ENCODE results near the gene SLC17A4.

SLC17A4 gene

DNA sequence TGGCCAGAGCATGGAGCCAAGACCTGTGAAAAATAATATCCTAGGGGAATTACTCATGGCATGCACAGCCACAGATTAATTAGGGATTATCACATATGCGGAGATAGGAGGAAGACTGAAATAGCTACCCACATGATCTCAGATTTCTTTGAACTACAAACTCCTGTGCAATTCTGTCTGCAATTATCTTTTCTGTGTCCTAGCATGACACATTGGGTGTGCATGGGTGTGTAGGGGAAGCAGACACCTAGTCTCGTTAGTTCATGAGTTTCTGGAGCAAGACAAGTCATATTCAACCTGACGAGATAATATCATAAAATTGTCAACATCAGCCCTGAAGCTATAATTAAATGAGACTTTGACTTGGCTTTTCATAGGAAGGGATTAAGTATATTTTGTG lies 3.6 kb upstream of the SLC17A4 start:
- no peak for DNase-seq (ENCODE audit: low spot score)

DNA sequence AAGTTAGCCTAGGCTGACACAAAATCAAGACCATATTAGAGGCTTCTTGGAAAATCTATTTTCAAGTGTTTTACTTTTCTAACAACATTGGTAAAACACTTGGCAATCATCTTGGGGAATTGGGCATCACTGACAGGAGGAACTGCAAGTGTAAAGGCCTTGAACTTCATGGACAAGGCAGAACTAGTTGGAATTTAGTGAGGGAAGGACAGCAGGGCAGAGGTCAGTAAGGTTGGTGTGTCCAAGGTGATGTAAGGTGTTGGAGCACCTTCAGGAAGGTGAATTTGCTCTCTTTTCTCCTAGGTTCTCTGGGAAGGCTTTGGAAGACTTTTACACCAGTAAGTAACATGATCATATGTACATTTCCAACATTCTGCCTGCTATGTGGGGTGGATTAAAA lies 1.5 kb upstream of the SLC17A4 start:
- no peak for DNase-seq (ENCODE audit: low spot score)

DNA sequence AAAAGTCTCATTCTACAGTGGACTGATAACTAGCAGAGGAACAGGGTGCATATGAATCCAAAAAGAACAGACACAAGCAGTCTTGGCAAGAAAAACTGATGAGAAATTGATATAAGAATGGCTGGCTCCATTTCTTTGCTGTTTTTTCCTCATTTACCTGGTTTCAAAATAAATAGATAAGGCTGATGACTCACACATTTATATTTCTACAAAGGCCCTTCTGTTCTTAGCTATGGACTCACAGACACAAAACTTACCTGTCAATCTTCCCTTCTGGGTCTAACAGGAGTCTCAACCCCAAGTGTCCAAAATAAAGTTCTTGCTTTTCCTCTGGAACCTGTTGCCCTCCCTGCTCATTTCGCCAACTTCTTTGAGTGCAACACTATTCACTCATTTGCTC lies 941 bp downstream of the SLC17A4 start:
- no peak for DNase-seq (ENCODE audit: low spot score)

DNA sequence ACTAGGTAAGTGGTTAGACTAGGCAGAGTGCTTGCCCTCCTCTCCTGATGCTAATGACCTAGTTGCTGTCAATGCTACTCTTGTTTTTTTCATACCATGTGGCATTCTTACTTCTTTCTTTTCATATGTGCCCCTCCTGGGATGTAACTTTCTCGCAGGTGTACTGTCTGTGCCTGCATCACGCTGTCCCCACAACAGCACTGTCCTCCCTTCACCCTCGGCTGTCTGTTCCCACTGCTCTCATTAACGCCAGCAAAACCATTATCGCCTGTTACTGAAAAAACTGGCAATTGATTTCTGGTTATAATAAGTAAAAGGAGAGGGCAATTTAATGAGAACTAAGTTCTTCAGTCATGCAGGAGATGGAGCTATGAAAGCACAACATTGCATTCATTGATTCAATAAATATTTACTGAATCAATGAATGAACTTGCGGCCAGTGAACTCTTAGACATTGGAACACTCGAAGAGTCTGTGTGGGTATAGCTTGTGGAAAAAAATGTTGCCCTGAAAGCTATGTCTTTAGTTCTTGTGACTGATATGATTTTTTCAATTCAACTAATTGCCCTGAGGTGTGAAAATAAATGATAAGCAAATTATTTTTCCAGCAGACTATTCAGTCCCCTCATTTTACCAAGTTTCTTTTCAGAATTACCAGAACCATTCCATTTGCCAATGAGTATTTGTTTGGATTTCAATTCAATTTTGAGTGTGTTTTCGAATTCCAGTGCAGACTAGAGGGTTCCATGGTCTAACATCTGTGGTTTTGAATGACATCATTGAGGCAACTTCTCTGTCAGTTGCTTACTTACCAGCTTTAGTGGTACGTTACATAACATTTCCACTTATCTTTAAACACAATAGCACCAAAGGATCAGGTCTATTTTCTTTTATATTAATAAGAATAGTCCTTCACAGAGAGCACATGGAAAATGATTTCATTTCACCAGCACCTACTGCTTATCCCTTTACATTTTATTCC lies 2.1 kb downstream of the SLC17A4 start:
- no peak for DNase-seq (ENCODE audit: low spot score)

DNA sequence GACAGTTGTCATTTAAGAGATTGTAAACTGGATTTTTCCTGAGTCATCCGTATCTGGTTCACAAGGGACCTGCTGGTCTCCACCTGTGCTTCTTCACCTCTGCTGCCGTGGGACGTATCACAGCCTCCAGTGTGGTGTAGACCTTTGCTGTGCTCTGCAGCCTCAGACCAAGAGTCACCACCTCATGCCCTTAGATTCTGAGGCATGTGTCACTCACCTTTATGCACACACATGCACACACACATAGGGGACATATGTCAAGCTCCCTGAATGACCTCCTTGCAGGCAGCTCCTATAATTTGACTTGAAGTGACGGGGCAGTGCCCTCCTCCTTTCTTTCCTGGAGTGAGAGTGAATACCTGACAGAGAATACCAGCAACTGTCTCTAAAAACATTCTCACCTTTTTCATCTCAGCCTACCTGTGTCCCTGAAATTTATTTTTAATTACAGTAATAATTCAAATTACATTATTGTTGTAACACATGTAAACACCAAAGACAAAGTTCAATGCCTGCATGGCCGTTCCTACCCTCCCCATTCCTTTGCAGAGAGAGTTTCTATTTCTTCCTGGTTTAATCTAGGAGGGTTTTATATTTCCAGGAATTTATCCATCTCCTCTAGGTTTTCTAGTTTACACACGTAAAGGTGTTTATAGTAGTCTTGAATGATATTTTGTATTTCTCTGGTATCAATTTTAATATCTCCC lies 3.5 kb downstream of the SLC17A4 start:
- DNase-seq (ENCODE audit: low spot score): no peak

- DNase-seq (ENCODE audit: low spot score): no peak
These were observed 10.1 kb downstream of the SLC17A4 start for GRCh38 chr6:25764611-25765010.

GRCh38 chr6:25768566-25768965 lies 14.0 kb downstream of the SLC17A4 start:
- DNase-seq (ENCODE audit: low spot score): no peak

- DNase-seq (ENCODE audit: low spot score): no peak
These were observed 15.4 kb downstream of the SLC17A4 start for GRCh38 chr6:25769983-25770382.

GRCh38 chr6:25774120-25774715 lies 19.7 kb downstream of the SLC17A4 start:
- no peak for DNase-seq (ENCODE audit: low spot score)

DNA sequence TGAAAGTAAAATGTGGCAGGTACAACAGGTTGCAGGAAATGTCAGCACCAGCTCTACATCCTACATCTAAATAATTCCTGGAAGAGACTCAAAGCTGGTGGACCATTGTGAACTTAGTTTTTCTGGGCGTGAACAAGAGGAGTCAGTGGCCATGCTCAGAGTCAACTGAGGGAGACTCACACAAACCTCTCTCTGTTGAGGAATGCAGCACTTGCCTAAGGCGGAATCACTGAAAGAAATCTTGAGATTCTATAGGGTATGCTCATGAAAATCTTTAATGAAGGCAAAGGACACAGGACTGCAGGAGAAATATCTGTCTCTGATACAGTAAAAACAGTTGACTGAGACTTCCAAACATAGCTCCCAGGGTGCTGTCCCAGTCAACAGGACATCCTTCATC lies 22.5 kb downstream of the SLC17A4 start:
- no peak for DNase-seq (ENCODE audit: low spot score)

DNA sequence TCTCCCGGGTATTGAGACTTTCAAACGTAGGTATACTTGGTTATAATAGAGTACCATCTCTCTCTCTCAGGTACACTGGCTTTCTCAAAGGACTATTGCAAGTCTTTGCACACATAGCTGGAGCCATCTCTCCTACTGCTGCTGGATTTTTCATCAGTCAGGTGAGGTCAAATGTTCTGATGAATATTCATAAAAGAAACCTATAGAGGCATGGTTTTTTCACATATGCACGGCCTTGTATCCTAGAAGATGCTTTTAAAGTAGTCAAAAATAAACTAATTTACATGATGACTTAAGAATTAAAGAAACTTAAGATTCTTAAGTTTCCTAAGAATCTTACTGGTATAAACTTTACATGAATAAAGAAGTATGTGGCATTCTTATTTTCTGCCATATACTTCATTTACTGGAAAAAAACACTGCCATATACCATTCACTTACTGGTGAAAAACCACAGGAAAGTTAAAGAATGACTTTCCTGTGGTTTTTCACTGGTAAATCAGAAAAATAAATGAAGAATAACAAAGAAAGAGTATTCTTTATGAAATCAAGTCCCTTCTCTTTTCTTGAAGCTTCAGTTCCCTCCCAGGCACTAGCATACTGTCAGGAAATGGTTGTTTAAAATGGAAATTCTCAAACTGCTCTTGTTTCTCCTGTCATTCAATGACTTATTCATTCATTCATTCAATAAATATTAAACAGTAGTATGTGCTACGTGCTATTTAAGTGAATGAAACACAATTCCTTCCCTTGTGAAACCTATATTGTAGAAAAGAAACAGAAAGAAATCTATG lies 23.5 kb downstream of the SLC17A4 start:
- DNase-seq (ENCODE audit: low spot score): no peak

DNA sequence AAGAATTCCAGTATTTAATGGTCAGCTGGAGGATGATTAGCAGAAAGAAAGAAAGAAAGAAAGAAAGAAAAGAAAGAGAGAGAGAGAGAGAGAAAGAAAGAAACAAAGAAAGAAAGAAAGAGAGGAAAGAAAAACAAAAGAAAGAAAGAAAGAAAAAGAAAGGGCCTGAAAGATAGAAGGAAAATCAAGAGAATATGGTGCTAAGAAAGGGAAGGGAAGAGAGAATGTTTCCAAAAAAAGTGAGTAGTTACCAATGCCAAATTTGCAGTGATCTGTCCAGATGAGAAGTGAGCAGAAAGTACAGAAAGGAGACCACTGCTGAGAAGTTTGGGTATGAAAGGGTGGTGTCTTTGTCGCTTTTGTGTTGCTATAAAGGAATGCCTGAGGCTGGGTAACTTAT lies 26.6 kb downstream of the SLC17A4 start:
- DNase-seq (ENCODE audit: low spot score): no peak

GRCh38 chr6:25787428-25787827 lies 32.9 kb downstream of the SLC17A4 start:
- no peak for DNase-seq (ENCODE audit: low spot score)

GRCh38 chr6:25788305-25788922 lies 33.9 kb downstream of the SLC17A4 start:
- peak; percentile 60 for DNase-seq (ENCODE audit: low spot score)

DNA sequence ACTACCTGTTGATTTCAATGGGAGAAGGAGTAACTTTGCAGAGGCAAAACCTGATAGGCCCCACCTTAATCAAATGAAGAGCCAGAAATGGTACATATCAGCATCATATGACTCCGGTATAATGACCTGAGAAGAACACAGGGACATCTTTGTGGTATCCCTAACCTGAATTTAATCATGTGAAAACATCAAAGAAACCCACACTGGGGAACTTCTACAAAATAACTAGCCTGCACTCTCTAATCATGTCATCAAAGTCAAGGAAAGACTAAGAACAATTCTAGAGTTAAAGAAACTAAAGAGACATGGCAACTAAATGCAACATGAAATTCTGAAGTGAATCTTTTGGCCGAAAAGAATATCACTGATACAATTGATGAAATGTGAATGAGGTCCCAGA lies 34.9 kb downstream of the SLC17A4 start:
- no peak for DNase-seq (ENCODE audit: low spot score)

GRCh38 chr6:25792016-25792415 lies 37.5 kb downstream of the SLC17A4 start:
- no peak for DNase-seq (ENCODE audit: low spot score)

DNA sequence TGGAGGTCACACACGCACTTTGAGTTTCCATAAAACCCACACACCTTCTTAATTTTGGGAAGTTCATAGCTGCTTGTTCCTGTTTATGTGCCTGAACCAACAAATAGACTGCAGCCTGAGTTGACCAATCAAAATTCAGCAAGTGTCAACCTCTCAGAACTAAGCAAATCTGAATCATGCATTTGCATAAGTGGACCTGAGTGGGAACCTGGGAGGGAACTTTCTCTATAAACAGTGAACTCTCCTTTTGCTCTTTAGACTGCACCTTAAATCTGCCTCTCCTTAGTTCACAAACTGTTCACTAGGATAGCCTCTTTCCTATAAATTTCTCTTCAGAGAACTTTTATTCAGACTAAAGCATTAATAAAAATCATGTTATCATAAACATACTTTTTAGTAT lies 39.4 kb downstream of the SLC17A4 start:
- no peak for DNase-seq (ENCODE audit: low spot score)

DNA sequence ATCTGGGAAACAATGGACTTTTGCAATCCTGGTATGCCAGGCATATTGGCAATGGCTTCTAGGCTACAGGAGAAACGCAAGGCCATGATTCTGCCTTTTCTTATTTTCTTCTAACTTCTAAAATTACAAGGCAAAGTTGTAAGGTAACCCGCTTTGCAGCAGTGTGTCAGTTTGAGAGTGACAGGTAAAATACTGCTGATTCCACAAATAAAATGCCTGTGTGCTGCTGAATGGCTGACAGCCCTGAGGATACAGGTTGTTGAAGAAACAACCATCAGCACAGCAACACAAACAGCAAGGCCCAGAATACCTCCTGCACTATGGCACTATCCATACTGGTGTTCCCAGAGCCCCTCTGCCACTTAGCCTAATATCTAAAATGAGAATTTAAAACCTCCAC lies 40.2 kb downstream of the SLC17A4 start:
- DNase-seq (ENCODE audit: low spot score): no peak

- no peak for DNase-seq (ENCODE audit: low spot score)
These were observed 46.9 kb downstream of the SLC17A4 start for GRCh38 chr6:25801436-25801835.

DNA sequence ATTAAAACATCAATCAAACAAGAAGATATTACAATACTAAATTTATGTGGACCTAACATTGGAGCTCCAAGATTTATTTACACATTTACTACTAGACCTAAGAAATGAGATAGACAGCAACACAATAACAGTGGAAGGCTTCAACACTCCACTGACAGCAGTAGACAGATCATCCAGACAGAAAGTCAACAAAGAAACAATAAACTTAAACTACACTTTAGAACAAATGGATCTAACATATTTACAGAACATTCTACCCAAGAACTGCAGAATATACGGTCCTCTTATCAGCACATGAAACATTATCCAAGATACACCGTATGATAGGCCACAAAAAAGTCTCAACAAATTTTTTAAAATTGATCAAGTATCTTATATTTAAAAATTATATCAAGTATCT lies 50.3 kb downstream of the SLC17A4 start:
- DNase-seq (ENCODE audit: low spot score): no peak

DNA sequence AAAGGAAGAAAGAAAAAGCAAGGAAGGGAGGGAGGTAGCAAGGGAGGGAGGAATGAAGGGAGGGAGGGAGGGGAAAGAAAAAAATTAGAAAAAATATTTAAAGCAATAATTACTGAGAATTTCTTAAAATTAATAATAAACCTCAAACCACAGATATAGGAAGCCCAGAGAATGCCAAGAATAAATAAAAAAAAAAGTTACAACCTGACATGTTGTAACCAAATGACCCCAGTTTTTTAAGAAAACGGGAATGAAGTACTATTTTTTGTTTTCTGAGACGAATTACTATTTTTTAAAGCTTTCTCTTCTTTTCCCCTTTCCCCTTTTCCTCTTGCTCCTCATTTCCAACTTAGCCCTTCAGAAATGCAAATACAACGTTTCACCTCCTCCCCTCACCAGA lies 60.7 kb downstream of the SLC17A4 start:
- no peak for DNase-seq (ENCODE audit: low spot score)

DNA sequence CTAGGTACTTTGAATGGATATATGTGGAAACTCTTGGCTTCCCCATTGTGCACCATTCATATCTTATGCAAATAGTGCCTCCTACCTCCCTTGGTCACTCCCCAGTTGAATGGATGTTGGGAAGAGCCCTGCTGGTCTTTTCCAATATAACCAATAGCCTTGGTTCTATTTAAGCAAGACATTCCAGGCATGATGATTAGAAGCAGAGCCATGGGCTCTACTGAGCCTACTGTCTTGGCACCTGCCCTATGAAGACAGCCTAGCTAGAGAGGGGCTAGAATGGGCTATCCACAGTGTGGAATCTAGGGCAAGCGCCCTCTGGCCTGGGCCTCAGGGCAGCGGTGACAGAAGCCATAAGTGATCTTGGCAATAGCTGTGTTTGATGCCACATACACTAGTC lies 61.7 kb downstream of the SLC17A4 start:
- no peak for DNase-seq (ENCODE audit: low spot score)
